Lung microvascular endothelial cell (primary cell): ENCODE measurements around the gene SHPK. TPM values are rescaled to one million over a fixed set of nuclear protein-coding genes. Genes with fewer than 3 reads are reported as not detected.
A peak's percentile ranks its signal among the peaks of the same experiment; 100 is the strongest.

Source experiments
- DNase-seq, 2 donors: peaks; one replicate each; pipeline versions ENCODE4 v3.0.0 to v3.0.0-alpha.2; 2010; ENCODE audit warnings: low read depth in 2 of 2
- total RNA-seq: library from RNA; depleted of rRNA; stranded (reverse); fragments of >200 nt; gene quantifications from 2 replicates; pipeline ENCODE4 v1.2.1, GENCODE V29; 2014

The SHPK gene
- total RNA-seq, 1 donor from 2014 or later: 15.7 TPM

GRCh38 chr17:3627769-3628167 is 8.3 kb downstream of the SHPK start:
- DNase-seq: no peak

GRCh38 chr17:3626831-3627768 is 8.9 kb downstream of the SHPK start:
- peak in 1 of 2 donors; percentile 78 for DNase-seq

GRCh38 chr17:3622977-3623594 is 13.0 kb downstream of the SHPK start:
- DNase-seq: no peak

- DNase-seq: no peak
These were observed 14.8 kb downstream of the SHPK start for GRCh38 chr17:3621146-3621720.

GRCh38 chr17:3615160-3615870 is 20.7 kb downstream of the SHPK start:
- no peak for DNase-seq

- no peak for DNase-seq
These were observed 22.9 kb downstream of the SHPK start for GRCh38 chr17:3613124-3613523.

GRCh38 chr17:3610523-3610922 is 25.5 kb downstream of the SHPK start:
- no peak for DNase-seq

GRCh38 chr17:3609689-3610088 is 26.4 kb downstream of the SHPK start:
- DNase-seq: no peak

- DNase-seq: no peak
These were observed 32.2 kb downstream of the SHPK start for GRCh38 chr17:3603870-3604259.

GRCh38 chr17:3603119-3603869 is 32.8 kb downstream of the SHPK start:
- peak in 1 of 2 donors; percentile 82 for DNase-seq

GRCh38 chr17:3602499-3602898 is 33.6 kb downstream of the SHPK start:
- peak; percentile 29 to 63 for DNase-seq

GRCh38 chr17:3600529-3601205 is 35.4 kb downstream of the SHPK start:
- no peak for DNase-seq

- DNase-seq: no peak
These were observed 38.0 kb downstream of the SHPK start for GRCh38 chr17:3598078-3598477.

- DNase-seq: no peak
These were observed 39.1 kb downstream of the SHPK start for GRCh38 chr17:3596804-3597464.

- DNase-seq: no peak
These were observed 41.1 kb downstream of the SHPK start for GRCh38 chr17:3594976-3595375.

GRCh38 chr17:3594051-3594800 is 41.8 kb downstream of the SHPK start:
- peak in 1 of 2 donors; percentile 55 for DNase-seq

GRCh38 chr17:3593384-3593783 is 42.7 kb downstream of the SHPK start:
- no peak for DNase-seq

- DNase-seq: no peak
These were observed 43.7 kb downstream of the SHPK start for GRCh38 chr17:3592216-3592860.

- DNase-seq: no peak
These were observed 45.3 kb downstream of the SHPK start for GRCh38 chr17:3590768-3591167.
